ENCODE data around the gene RTEL1. TPM values are rescaled to one million over a fixed set of nuclear protein-coding genes. Genes with fewer than 3 reads are reported as not detected.

RTEL1 gene
- total RNA-seq, 5 donors from 2014 or later (not counting 1 experiment from before 2014, with no cell fraction given): 30.7 to 41.6 (median 36.8) TPM

DNA sequence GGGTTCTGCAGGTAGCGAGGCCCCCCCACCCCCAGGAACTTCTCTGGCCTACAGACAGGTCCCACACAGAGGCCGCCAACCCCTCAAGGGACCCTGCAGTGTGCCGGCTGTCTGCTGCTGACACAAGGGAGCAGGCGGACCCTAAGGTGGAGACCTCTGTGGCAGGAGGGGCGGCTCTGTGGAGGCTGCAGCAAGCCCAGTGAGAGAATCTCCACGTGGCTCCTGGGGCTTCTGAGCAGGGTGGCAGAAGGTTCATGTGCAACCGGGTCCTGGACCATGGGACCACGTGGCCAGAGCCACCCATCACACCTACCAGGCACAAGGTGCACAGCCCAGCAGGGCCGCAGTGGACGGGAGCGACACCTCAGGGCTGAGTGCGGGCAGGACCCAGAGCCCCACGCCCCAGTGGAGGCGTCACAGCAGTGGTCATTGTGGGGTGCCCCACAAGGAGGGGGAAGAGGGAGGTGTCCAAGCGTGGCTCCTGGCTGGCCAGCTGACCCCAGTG lies 45.4 kb downstream of the RTEL1 start:
- CTCF ChIA-PET: interaction anchor here in 1 of 2 donors (0.5 to 0.6 kb wide), 2 partner anchors 364 to 399 kb away, joined by 4 read pairs; no protein-coding TSS in a partner anchor
- H3K36me3 Mint-ChIP-seq: peaks cover 9% of the 10 kb centered on the region
- peaks cover 11 to 37% (median 14%) of the 10 kb centered on the region in 3 donors for H3K4me1 Mint-ChIP-seq
- H3K4me3 Mint-ChIP-seq: no peak overlapping the region
- POLR2A ChIA-PET: no interaction called here
- ATAC-seq (replicated peaks in 1 of 4) (no peak), DNase-seq (peak in 1 of 35 experiments; percentile 0)
- no peaks in the 10 kb centered on the region for H3K27me3 ChIP-seq (replicated peaks in 1 of 2; ENCODE audit: control insufficient read depth in 2 of 2, extremely low read depth in 1 of 2, insufficient read depth in 2 of 2, low read length in 1 of 2)
- peaks cover 2 to 62% of the 10 kb centered on the region in 2 experiments for H3K4me1 ChIP-seq (ENCODE audit: control insufficient read depth in 1 of 2, extremely low read depth in 1 of 2, insufficient read depth in 2 of 2, low read length in 2 of 2)
- H3K36me3 ChIP-seq (ENCODE audit: control insufficient read depth in 2 of 2, extremely low read depth in 1 of 2, insufficient read depth in 1 of 2, low read length in 1 of 2): peaks cover 20 to 30% of the 10 kb centered on the region in 2 donors
- WGBS (ENCODE audit: insufficient coverage): 93% methylated on average over 12 of the region's 15 CpGs
- H3K27me3 Mint-ChIP-seq: no peaks in the 10 kb centered on the region
- H3K27ac Mint-ChIP-seq: no peak overlapping the region
- H3K9me3 Mint-ChIP-seq: no peaks in the 10 kb centered on the region
- H3K9me3 ChIP-seq: no peaks in the 10 kb centered on the region
- no peak overlapping the region for H3K4me3 ChIP-seq (ENCODE audit: control insufficient read depth in 1 of 2, extremely low read depth in 1 of 2, low read length in 1 of 2)
- no peak overlapping the region for H3K27ac ChIP-seq (ENCODE audit: low read length)

DNA sequence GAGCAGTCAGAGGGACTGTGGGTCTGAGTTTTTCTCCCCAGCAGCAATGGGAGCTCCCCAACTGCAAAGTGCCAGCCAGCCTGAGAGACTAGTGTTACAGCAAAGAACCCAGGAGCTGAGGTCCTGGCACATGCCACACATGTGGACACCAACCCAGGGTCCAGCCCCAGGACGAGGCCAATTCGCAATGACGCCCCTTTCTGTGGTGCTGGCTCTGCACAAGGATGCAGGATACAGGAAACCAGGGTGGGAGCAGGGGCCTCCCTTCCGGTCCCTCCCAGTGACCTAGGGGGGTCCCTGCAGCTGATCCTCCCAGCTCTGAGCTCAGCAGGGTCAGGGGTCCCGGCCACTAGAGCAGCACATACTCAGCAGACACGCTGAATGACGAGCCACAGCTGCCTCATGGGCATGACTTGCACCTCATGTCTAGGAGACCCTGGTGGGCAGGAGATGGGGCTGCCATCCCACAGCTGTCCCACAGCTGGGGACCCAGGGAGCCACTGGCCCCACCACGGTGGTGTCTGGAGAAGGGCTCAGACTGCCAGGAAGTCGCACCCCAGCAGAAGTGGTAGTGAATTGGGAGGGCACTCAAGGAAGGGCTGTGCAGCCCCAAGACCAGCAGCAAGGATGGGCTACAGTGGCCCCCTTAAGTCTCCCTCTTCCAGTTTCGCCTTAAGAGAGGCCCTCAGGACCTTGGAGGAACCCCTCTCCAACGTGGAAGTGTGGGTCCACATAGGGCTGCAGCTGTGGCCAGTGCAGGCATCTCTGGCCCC lies 46.0 kb downstream of the RTEL1 start:
- H3K4me1 ChIP-seq (ENCODE audit: control insufficient read depth in 1 of 2, extremely low read depth in 1 of 2, insufficient read depth in 2 of 2, low read length in 2 of 2): peaks cover 7 to 62% of the 10 kb centered on the region in 2 experiments
- H3K4me3 ChIP-seq (ENCODE audit: control insufficient read depth in 1 of 2, extremely low read depth in 1 of 2, low read length in 1 of 2): no peak overlapping the region
- H3K9me3 ChIP-seq: no peaks in the 10 kb centered on the region
- no peaks in the 10 kb centered on the region for H3K27me3 Mint-ChIP-seq
- WGBS (ENCODE audit: insufficient coverage): 98% methylated on average over 10 of the region's 11 CpGs
- H3K9me3 Mint-ChIP-seq: no peaks in the 10 kb centered on the region
- H3K27me3 ChIP-seq (replicated peaks in 1 of 2; ENCODE audit: control insufficient read depth in 2 of 2, extremely low read depth in 1 of 2, insufficient read depth in 2 of 2, low read length in 1 of 2): no peaks in the 10 kb centered on the region
- peaks cover 18 to 43% (median 21%) of the 10 kb centered on the region in 3 donors for H3K4me1 Mint-ChIP-seq
- ChIA-PET POLR2A (no interaction called here), CTCF (no interaction called here)
- H3K27ac Mint-ChIP-seq: no peak overlapping the region
- no peak overlapping the region for H3K27ac ChIP-seq (ENCODE audit: low read length)
- H3K4me3 Mint-ChIP-seq: peak overlapping the region in 1 of 3 donors; percentile 10
- DNase-seq (peak in 1 of 35 experiments; percentile 0), ATAC-seq (replicated peaks in 1 of 4) (no peak)
- peaks cover 20 to 32% of the 10 kb centered on the region in 2 donors for H3K36me3 ChIP-seq (ENCODE audit: control insufficient read depth in 2 of 2, extremely low read depth in 1 of 2, insufficient read depth in 1 of 2, low read length in 1 of 2)
- H3K36me3 Mint-ChIP-seq: peaks cover 9% of the 10 kb centered on the region

DNA sequence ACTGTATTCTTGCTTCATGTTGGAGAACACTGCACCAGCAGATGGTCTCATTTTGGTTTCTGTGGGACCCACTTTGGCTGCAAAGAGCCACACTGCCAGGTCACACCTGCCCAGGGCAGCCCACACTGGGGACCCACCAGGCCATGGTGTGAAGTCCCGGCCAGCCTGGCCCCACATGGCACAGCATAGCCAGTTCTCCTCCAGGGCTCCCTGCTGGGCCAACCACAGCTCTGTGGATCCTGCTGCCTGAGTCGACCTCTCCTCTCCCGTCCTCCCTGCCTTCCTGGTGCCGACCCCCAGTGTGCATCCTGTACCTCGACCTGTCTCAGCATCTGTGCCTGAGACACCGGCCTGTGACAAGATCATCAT lies 46.6 kb downstream of the RTEL1 start:
- no peaks in the 10 kb centered on the region for H3K9me3 ChIP-seq
- no peaks in the 10 kb centered on the region for H3K9me3 Mint-ChIP-seq
- WGBS (ENCODE audit: insufficient coverage): 87% methylated on average over 6 of the region's 6 CpGs
- peaks cover 20 to 47% (median 25%) of the 10 kb centered on the region in 3 donors for H3K4me1 Mint-ChIP-seq
- no peaks in the 10 kb centered on the region for H3K27me3 ChIP-seq (replicated peaks in 1 of 2; ENCODE audit: control insufficient read depth in 2 of 2, extremely low read depth in 1 of 2, insufficient read depth in 2 of 2, low read length in 1 of 2)
- H3K27ac Mint-ChIP-seq: peak overlapping the region; percentile 7 to 11
- H3K4me3 Mint-ChIP-seq: no peak overlapping the region
- H3K4me3 ChIP-seq (ENCODE audit: control insufficient read depth in 1 of 2, extremely low read depth in 1 of 2, low read length in 1 of 2): no peak overlapping the region
- H3K4me1 ChIP-seq (ENCODE audit: control insufficient read depth in 1 of 2, extremely low read depth in 1 of 2, insufficient read depth in 2 of 2, low read length in 2 of 2): peaks cover 7 to 62% of the 10 kb centered on the region in 2 experiments
- ChIA-PET CTCF (no interaction called here), POLR2A (no interaction called here)
- no peak for ATAC-seq (replicated peaks in 1 of 4)
- H3K27ac ChIP-seq (ENCODE audit: low read length): no peak overlapping the region
- no peaks in the 10 kb centered on the region for H3K27me3 Mint-ChIP-seq
- DNase-seq: no peak
- H3K36me3 ChIP-seq (ENCODE audit: control insufficient read depth in 2 of 2, extremely low read depth in 1 of 2, insufficient read depth in 1 of 2, low read length in 1 of 2): peaks cover 20 to 37% of the 10 kb centered on the region in 2 donors
- H3K36me3 Mint-ChIP-seq: peaks cover 9% of the 10 kb centered on the region

DNA sequence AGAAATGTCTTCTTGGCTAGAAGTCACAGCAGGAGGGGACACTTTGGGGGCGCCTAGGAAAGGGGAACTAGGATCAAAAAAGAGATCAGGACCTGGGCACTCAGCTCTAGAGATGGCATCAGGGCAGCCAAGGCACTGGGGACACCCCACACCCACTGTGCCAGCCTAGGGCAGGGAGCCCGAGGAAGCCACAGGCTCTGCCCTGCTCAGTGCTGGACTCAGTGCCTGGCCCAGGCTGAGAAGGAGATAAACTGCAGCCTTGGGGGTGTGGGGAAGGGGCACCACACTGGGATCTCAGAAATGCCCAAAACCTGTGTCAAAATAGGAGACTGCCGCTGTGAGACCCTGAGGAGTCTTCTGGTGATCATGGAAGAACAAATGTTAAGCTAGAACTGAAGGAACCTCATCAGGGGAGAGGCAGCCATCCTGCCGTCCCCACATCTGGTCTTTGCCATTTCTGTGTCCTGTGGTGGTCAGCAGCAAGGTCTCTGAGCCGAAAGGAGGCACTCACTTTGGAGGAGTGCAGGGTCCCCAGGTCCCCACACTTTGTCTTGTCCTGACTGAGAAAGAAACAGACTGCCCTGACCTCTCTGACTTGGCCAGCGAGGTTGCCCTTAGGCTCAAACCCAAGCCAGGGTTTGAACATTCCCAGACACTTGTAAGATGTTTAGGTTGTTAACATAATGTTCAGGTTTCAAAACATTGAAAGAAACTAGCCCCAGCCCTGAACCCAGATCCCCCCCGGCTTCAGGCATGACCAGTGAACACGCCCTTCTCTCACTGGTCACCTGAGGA lies 47.3 kb downstream of the RTEL1 start:
- POLR2A ChIA-PET: no interaction called here
- DNase-seq: no peak
- CTCF ChIA-PET: interaction anchor here in 1 of 2 donors (0.7 to 1.1 kb wide), 2 partner anchors 73 to 352 kb away, joined by 3 read pairs; no protein-coding TSS in a partner anchor
- Histone ChIP-seq H3K4me1 (ENCODE audit: control insufficient read depth in 1 of 2, extremely low read depth in 1 of 2, insufficient read depth in 2 of 2, low read length in 2 of 2) (peaks cover 10 to 59% of the 10 kb centered on the region in 2 experiments), H3K27me3 (replicated peaks in 1 of 2; ENCODE audit: control insufficient read depth in 2 of 2, extremely low read depth in 1 of 2, insufficient read depth in 2 of 2, low read length in 1 of 2) (no peaks in the 10 kb centered on the region), H3K4me3 (ENCODE audit: control insufficient read depth in 1 of 2, extremely low read depth in 1 of 2, low read length in 1 of 2) (no peak overlapping the region), H3K36me3 (ENCODE audit: control insufficient read depth in 2 of 2, extremely low read depth in 1 of 2, insufficient read depth in 1 of 2, low read length in 1 of 2) (peaks cover 20 to 35% of the 10 kb centered on the region in 2 donors), H3K9me3 (no peaks in the 10 kb centered on the region), H3K27ac (ENCODE audit: low read length) (no peak overlapping the region)
- H3K27ac Mint-ChIP-seq: peak overlapping the region in 1 of 2 donors; percentile 28
- peak overlapping the region; percentile 34 to 88 (median 43) for H3K4me3 Mint-ChIP-seq
- no peaks in the 10 kb centered on the region for H3K9me3 Mint-ChIP-seq
- peaks cover 24 to 47% (median 30%) of the 10 kb centered on the region in 3 donors for H3K4me1 Mint-ChIP-seq
- peaks cover 13% of the 10 kb centered on the region for H3K36me3 Mint-ChIP-seq
- 94% methylated on average over 7 of the region's 8 CpGs for WGBS (ENCODE audit: insufficient coverage)
- no peaks in the 10 kb centered on the region for H3K27me3 Mint-ChIP-seq
- no peak for ATAC-seq (replicated peaks in 1 of 4)

DNA sequence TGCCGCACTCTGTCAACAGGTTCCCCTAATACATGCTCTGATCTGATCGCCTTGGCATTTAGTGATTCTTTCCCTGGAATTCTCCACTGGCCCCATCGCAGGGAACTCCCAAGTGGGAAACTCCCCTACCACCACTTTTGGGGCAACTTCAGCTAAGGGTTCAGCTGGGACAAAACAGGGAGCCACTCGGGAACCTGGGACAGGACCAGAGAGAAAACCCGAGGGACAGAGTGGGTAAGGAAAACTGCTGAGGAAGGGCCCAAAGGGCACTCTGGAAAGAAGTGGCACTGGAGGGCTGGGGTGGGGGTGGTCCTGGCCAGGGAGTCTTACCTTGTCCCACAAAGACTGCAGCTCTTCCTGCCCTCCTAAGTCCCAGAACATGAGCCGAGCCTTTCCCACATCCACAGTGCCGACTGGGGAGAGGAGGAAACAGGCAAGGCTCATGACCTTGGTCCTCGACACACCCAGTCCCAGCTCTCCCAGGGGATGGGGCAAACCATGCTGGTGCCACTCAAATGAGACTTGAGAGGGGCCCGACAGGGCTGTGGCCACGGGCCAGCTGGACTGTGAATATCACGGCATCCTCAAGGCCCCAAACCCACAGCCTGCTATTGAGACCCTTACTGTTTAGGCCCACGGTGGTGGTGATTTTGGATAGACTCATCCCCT lies 48.0 kb downstream of the RTEL1 start:
- peaks cover 31 to 50% (median 35%) of the 10 kb centered on the region in 3 donors for H3K4me1 Mint-ChIP-seq
- H3K9me3 Mint-ChIP-seq: no peaks in the 10 kb centered on the region
- H3K27ac Mint-ChIP-seq: peak overlapping the region; percentile 56 to 84
- POLR2A ChIA-PET: no interaction called here
- H3K27ac ChIP-seq (ENCODE audit: low read length): peak overlapping the region; percentile 55
- no peaks in the 10 kb centered on the region for H3K27me3 Mint-ChIP-seq
- peaks cover 20% of the 10 kb centered on the region for H3K36me3 Mint-ChIP-seq
- WGBS (ENCODE audit: insufficient coverage): 95% methylated on average over 4 of the region's 12 CpGs
- peaks cover 22 to 42% of the 10 kb centered on the region in 2 donors for H3K36me3 ChIP-seq (ENCODE audit: control insufficient read depth in 2 of 2, extremely low read depth in 1 of 2, insufficient read depth in 1 of 2, low read length in 1 of 2)
- H3K4me3 Mint-ChIP-seq: peak overlapping the region; percentile 86 to 88 (median 87)
- no peaks in the 10 kb centered on the region for H3K27me3 ChIP-seq (replicated peaks in 1 of 2; ENCODE audit: control insufficient read depth in 2 of 2, extremely low read depth in 1 of 2, insufficient read depth in 2 of 2, low read length in 1 of 2)
- H3K9me3 ChIP-seq: no peaks in the 10 kb centered on the region
- DNase-seq: no peak
- peaks cover 13 to 56% of the 10 kb centered on the region in 2 experiments for H3K4me1 ChIP-seq (ENCODE audit: control insufficient read depth in 1 of 2, extremely low read depth in 1 of 2, insufficient read depth in 2 of 2, low read length in 2 of 2)
- CTCF ChIA-PET: interaction anchor here in 1 of 2 donors (0.7 to 1.1 kb wide), 2 partner anchors 74 to 351 kb away, joined by 3 read pairs; no protein-coding TSS in a partner anchor
- no peak for ATAC-seq (replicated peaks in 1 of 4)
- no peak overlapping the region for H3K4me3 ChIP-seq (ENCODE audit: control insufficient read depth in 1 of 2, extremely low read depth in 1 of 2, low read length in 1 of 2)

Data from T-cell (primary cell).